SU-DHL-6 (cell line): Measurements from ENCODE around the gene FLACC1.

Source experiments
- H2AFZ ChIP-seq: fragments of 200-600 bp; sonication (generic); 2 replicates; pipeline ENCODE4 v1.6.1; 2014; ENCODE audit warnings: low read depth, mild to moderate bottlenecking, moderate library complexity, mixed read lengths, antibody characterized with exemption, low read length; ENCODE audit not compliant: severe bottlenecking
- H3F3A ChIP-seq: fragments of 200-600 bp; shearing (Covaris generic); 2 replicates; pipeline ENCODE4 v1.6.0; 2016; ENCODE audit warnings: antibody characterized with exemption, mild to moderate bottlenecking; ENCODE audit not compliant: insufficient read depth
- H3K27ac ChIP-seq: fragments of 200-600 bp; sonication (generic); 2 replicates; pipeline ENCODE4 v1.5.1; 2016; ENCODE audit warnings: low read depth, mild to moderate bottlenecking, low read length, moderate library complexity, mixed read lengths
- H3K27me3 ChIP-seq: fragments of 200-600 bp; sonication (generic), shearing (Covaris generic); 2 replicates; pipeline ENCODE4 v1.6.0; 2014; ENCODE audit warnings: mild to moderate bottlenecking, low read length
- H3K36me3 ChIP-seq: fragments of 200-600 bp; sonication (generic); 2 replicates; pipeline ENCODE4 v1.6.1; 2014; ENCODE audit warnings: mild to moderate bottlenecking, low read length, mixed read lengths
- H3K4me2 ChIP-seq: fragments of 300-600, 200-600 bp; shearing (Covaris generic), sonication (generic); 2 replicates; pipeline ENCODE4 v1.6.0; 2014; ENCODE audit warnings: low read length, low read depth, mild to moderate bottlenecking; ENCODE audit not compliant: poor library complexity, severe bottlenecking
- H3K4me3 ChIP-seq: fragments of 200-600 bp; sonication (generic); 2 replicates; pipeline ENCODE4 v1.5.1; 2014; ENCODE audit warnings: antibody characterized with exemption, low read length, mild to moderate bottlenecking, mixed read lengths; ENCODE audit not compliant: insufficient read depth, poor library complexity, severe bottlenecking
- H3K79me2 ChIP-seq: fragments of 200-600 bp; sonication (generic); 2 replicates; pipeline ENCODE4 v1.6.1; 2014; ENCODE audit warnings: mild to moderate bottlenecking, low read length, moderate library complexity; ENCODE audit not compliant: insufficient read depth
- H3K9ac ChIP-seq: fragments of 200-600 bp; sonication (generic); 2 replicates; pipeline ENCODE4 v1.7.0; 2014; ENCODE audit warnings: mild to moderate bottlenecking, low read length
- H3K9me2 ChIP-seq: fragments of 200-600 bp; sonication (generic); replicated peaks from 2 replicates; pipeline ENCODE4 v1.6.1; 2014; ENCODE audit warnings: low read length; ENCODE audit not compliant: insufficient read depth
- H3K9me3 ChIP-seq: fragments of 200-600 bp; sonication (generic); 2 replicates; pipeline ENCODE4 v1.6.1; 2014; ENCODE audit warnings: low read length, mixed read lengths; ENCODE audit not compliant: insufficient read depth
- H4K20me1 ChIP-seq: fragments of 200-600 bp; sonication (generic); 2 replicates; pipeline ENCODE4 v1.6.1; 2014; ENCODE audit warnings: low read depth, mild to moderate bottlenecking, antibody characterized with exemption, low read length, moderate library complexity, mixed read lengths
- EZH2phosphoT487 ChIP-seq: fragments of 200-600 bp; sonication (generic), shearing (Covaris generic); conservative IDR thresholded peaks from 2 replicates; pipeline ENCODE4 v1.6.1; 2018; ENCODE audit warnings: mild to moderate bottlenecking, antibody characterized with exemption, low read length, moderate library complexity, mixed read lengths
- TF ChIP-seq, protein P1 (sequence below): fragments of 200-600 bp; sonication (generic); IDR thresholded peaks from one replicate; pipeline ENCODE4 v1.5.1; 2017; ENCODE audit warnings: antibody characterized with exemption, mild to moderate bottlenecking, low read length, moderate library complexity; ENCODE audit not compliant: insufficient read depth, poor library complexity, severe bottlenecking

Gene FLACC1

DNA sequence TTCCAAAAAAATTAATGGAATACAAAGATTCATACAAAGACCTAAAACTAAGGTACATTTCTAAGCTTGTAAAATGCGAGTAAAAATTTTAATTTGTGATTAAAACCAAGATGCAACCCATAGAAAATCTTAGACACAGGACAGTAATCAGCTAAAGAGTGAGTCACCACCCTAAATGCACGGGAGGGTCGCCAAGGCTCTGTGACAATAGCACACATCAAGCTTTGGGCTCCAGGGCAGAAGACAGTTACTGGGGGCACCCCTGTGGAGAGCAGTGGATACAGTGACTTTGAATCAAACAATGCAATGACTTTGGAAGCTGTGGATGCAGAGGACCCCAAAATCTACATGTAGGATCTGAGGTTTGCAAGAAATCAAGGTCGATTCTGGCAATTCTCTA is 7.5 kb downstream of the FLACC1 start:
- Histone ChIP-seq H3K79me2 (no peaks in the 10 kb centered on the region), H3K9me2 (no peaks in the 10 kb centered on the region), H3K27me3 (no peaks in the 10 kb centered on the region), H2AFZ (no peak overlapping the region), H4K20me1 (no peaks in the 10 kb centered on the region), H3K27ac (no peak overlapping the region), H3K4me2 (no peak overlapping the region), H3K4me3 (no peak overlapping the region), H3K9me3 (no peaks in the 10 kb centered on the region), H3K36me3 (no peaks in the 10 kb centered on the region), H3F3A (no peaks in the 10 kb centered on the region), H3K9ac (no peak overlapping the region)
- TF ChIP-seq, protein P1, sequence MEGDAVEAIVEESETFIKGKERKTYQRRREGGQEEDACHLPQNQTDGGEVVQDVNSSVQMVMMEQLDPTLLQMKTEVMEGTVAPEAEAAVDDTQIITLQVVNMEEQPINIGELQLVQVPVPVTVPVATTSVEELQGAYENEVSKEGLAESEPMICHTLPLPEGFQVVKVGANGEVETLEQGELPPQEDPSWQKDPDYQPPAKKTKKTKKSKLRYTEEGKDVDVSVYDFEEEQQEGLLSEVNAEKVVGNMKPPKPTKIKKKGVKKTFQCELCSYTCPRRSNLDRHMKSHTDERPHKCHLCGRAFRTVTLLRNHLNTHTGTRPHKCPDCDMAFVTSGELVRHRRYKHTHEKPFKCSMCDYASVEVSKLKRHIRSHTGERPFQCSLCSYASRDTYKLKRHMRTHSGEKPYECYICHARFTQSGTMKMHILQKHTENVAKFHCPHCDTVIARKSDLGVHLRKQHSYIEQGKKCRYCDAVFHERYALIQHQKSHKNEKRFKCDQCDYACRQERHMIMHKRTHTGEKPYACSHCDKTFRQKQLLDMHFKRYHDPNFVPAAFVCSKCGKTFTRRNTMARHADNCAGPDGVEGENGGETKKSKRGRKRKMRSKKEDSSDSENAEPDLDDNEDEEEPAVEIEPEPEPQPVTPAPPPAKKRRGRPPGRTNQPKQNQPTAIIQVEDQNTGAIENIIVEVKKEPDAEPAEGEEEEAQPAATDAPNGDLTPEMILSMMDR: no peak
- no peak for TF ChIP-seq EZH2phosphoT487

DNA sequence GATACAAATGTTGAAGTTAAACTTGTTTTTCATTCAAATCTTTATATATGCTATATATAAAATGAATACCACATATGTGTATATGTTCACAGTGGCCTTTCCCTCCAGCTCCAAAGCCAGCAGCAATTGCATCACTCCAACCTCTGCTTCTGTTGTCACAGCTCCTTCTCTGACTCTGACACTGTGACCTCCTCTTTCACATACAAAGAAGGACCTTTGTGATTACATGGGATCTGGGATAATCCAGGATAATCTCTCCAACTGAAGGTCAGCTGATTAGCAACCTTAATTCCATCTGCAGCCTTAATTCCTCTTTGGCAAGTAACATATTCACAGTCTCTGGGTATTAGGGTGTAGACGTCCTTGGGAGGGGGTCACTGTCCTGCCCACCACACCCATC is 8.4 kb downstream of the FLACC1 start:
- Histone ChIP-seq H3K27me3 (no peaks in the 10 kb centered on the region), H3K9ac (no peak overlapping the region), H3K4me2 (no peak overlapping the region), H4K20me1 (no peaks in the 10 kb centered on the region), H3K9me3 (no peaks in the 10 kb centered on the region), H3K79me2 (no peaks in the 10 kb centered on the region), H3K36me3 (no peaks in the 10 kb centered on the region), H3K27ac (no peak overlapping the region), H3K4me3 (no peak overlapping the region), H2AFZ (no peak overlapping the region), H3K9me2 (no peaks in the 10 kb centered on the region), H3F3A (no peaks in the 10 kb centered on the region)
- TF ChIP-seq, protein P1: no peak
- no peak for TF ChIP-seq EZH2phosphoT487

GRCh38 chr2:201347138-201347537 is 10.0 kb downstream of the FLACC1 start:
- H3K27me3 ChIP-seq: no peaks in the 10 kb centered on the region
- no peak overlapping the region for H3K4me2 ChIP-seq
- no peak overlapping the region for H3K4me3 ChIP-seq
- H3K36me3 ChIP-seq: no peaks in the 10 kb centered on the region
- H3F3A ChIP-seq: no peaks in the 10 kb centered on the region
- no peaks in the 10 kb centered on the region for H4K20me1 ChIP-seq
- no peak overlapping the region for H3K9ac ChIP-seq
- no peaks in the 10 kb centered on the region for H3K9me2 ChIP-seq
- H3K27ac ChIP-seq: no peak overlapping the region
- TF ChIP-seq EZH2phosphoT487: no peak
- TF ChIP-seq, protein P1: no peak
- no peaks in the 10 kb centered on the region for H3K9me3 ChIP-seq
- no peaks in the 10 kb centered on the region for H3K79me2 ChIP-seq
- no peak overlapping the region for H2AFZ ChIP-seq
